ENCODE measurements around the gene ACOX2.

DNA sequence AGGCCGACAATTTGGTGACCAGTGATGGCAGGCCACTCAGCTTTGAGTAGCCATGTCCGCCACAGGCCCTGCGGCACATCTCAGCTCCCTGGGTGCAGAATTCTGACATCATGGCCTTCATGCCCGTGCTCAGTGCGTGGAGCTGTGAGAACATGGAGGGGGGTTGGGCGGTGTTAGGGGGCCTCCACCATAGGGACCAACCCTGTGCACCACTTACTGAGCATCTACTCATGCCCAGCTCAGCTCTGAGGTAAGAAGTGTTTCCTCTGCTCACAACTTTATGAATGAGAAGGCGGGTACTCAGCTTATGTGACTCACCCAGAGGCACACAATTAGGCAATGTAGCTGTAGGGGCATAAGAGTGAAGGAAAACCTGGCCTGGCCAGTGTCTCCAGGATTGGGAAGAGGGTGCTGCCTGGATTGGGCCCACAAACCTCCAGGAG, 10.5 kb downstream of the ACOX2 start:
- TF ChIP-seq, protein P1, sequence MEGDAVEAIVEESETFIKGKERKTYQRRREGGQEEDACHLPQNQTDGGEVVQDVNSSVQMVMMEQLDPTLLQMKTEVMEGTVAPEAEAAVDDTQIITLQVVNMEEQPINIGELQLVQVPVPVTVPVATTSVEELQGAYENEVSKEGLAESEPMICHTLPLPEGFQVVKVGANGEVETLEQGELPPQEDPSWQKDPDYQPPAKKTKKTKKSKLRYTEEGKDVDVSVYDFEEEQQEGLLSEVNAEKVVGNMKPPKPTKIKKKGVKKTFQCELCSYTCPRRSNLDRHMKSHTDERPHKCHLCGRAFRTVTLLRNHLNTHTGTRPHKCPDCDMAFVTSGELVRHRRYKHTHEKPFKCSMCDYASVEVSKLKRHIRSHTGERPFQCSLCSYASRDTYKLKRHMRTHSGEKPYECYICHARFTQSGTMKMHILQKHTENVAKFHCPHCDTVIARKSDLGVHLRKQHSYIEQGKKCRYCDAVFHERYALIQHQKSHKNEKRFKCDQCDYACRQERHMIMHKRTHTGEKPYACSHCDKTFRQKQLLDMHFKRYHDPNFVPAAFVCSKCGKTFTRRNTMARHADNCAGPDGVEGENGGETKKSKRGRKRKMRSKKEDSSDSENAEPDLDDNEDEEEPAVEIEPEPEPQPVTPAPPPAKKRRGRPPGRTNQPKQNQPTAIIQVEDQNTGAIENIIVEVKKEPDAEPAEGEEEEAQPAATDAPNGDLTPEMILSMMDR (IDR thresholded peaks at IDR 0.05), result no peak
- peak in 1 of 3 donors; percentile 36 for TF ChIP-seq POLR2AphosphoS5 (IDR thresholded peaks at IDR 0.05)
- TF ChIP-seq EP300 (IDR thresholded peaks at IDR 0.05), result no peak

All from suprapubic skin (tissue), 4 donors.